HepG2 (cell line): Measurements from ENCODE around the gene EPS8. TPM values are rescaled to one million over a fixed set of nuclear protein-coding genes. Genes with fewer than 3 reads are reported as not detected.

Experiments used
- ARNT ChIP-seq: fragments of 450-650 bp; IDR thresholded peaks from 2 replicates; pipeline ENCODE4 v1.6.1; 2017
- BRCA1 ChIP-seq: sonication (generic); formaldehyde crosslinking; IDR thresholded peaks from 2 replicates; pipeline ENCODE4 v1.4.0; 2020; ENCODE audit warnings: missing genetic modification reagents
- ESRRA ChIP-seq: sonication (generic); formaldehyde crosslinking; IDR thresholded peaks from 2 replicates; pipeline ENCODE4 v1.5.1; 2020; ENCODE audit warnings: mild to moderate bottlenecking, low read depth, missing genetic modification reagents
- FOXO4 ChIP-seq: sonication (generic); formaldehyde crosslinking; conservative IDR thresholded peaks from 2 replicates; pipeline ENCODE4 v1.8.1; 2023; ENCODE audit warnings: missing genetic modification reagents
- GFI1 ChIP-seq: sonication (generic); formaldehyde crosslinking; IDR thresholded peaks from 2 replicates; pipeline ENCODE4 v1.5.0; 2020; ENCODE audit warnings: missing genetic modification reagents, mild to moderate bottlenecking, borderline replicate concordance
- HIC2 ChIP-seq: sonication (generic); formaldehyde crosslinking; IDR thresholded peaks from 2 replicates; pipeline ENCODE4 v1.9.0; 2022; ENCODE audit warnings: low read depth, missing genetic modification reagents
- NCOA1 ChIP-seq: sonication (generic); formaldehyde crosslinking; IDR thresholded peaks from 2 replicates; pipeline ENCODE4 v1.9.0; 2021; ENCODE audit warnings: missing genetic modification reagents
- NRL ChIP-seq: sonication (generic); formaldehyde crosslinking; IDR thresholded peaks from 2 replicates; pipeline ENCODE4 v1.5.0; 2020; ENCODE audit warnings: missing genetic modification reagents, mild to moderate bottlenecking, moderate library complexity, borderline replicate concordance
- SMAD9 ChIP-seq: sonication (generic); formaldehyde crosslinking; IDR thresholded peaks from 2 replicates; pipeline ENCODE4 v1.5.1; 2020; ENCODE audit warnings: mild to moderate bottlenecking, missing genetic modification reagents
- TOPORS ChIP-seq: sonication (generic); formaldehyde crosslinking; IDR thresholded peaks from 2 replicates; pipeline ENCODE4 v1.8.0; 2023; ENCODE audit warnings: mild to moderate bottlenecking, missing genetic modification reagents
- TRAFD1 ChIP-seq: sonication (generic); formaldehyde crosslinking; IDR thresholded peaks from 2 replicates; pipeline ENCODE4 v1.5.1; 2020; ENCODE audit warnings: missing genetic modification reagents, mild to moderate bottlenecking, borderline replicate concordance
- ZBTB4 ChIP-seq: sonication (generic); formaldehyde crosslinking; IDR thresholded peaks from 2 replicates; pipeline ENCODE4 v1.4.0; 2020; ENCODE audit warnings: missing genetic modification reagents, mild to moderate bottlenecking, borderline replicate concordance
- ZNF326 ChIP-seq: sonication (generic); formaldehyde crosslinking; IDR thresholded peaks from 2 replicates; pipeline ENCODE4 v1.4.0; 2020; ENCODE audit warnings: missing genetic modification reagents, borderline replicate concordance
- ZNF672 ChIP-seq: sonication (generic); formaldehyde crosslinking; IDR thresholded peaks from 2 replicates; pipeline ENCODE4 v1.8.1; 2022; ENCODE audit warnings: missing genetic modification reagents
- polyA plus RNA-seq, 8 experiments: library from polyadenylated mRNA; depleted of rRNA in 3 of 8; stranded (reverse) in 7 of 8; unstranded in 1 of 8; fragments of >200 nt; fragmentation: Illumina TruSeq in 4 of 8; extraction: Trizol in 4 of 8; gene quantifications; 2 replicates each; pipeline versions ENCODE4 v1.2.1 to v1.2.3, GENCODE V29; 2011 to 2016; ENCODE audit warnings: low read depth in 4 of 8, missing spikeins in 1 of 8, mixed read lengths in 1 of 8; ENCODE audit not compliant: insufficient read depth in 1 of 8
- total RNA-seq, 5 experiments: library from RNA; depleted of rRNA; stranded (reverse); fragments of >200 nt; fragmentation: Illumina TruSeq; extraction: Trizol; gene quantifications; 2 replicates each; pipeline ENCODE4 v1.2.3, GENCODE V29; 2016; ENCODE audit warnings: low read depth in 1 of 5
- TF ChIP-seq, protein P1 (sequence below): sonication (generic); formaldehyde crosslinking; IDR thresholded peaks from 2 replicates; pipeline ENCODE4 v1.4.0; 2020; ENCODE audit warnings: missing genetic modification reagents, borderline replicate concordance
- TF ChIP-seq, protein P2 (sequence below): sonication (generic); formaldehyde crosslinking; IDR thresholded peaks from 2 replicates; pipeline ENCODE4 v1.4.0; 2020; ENCODE audit warnings: missing genetic modification reagents

The EPS8 gene
- total and polyA plus RNA-seq, 2 of the 13 experiments (the other 11 are each of a cell fraction or from before 2014, with no cell fraction given): 37.1 to 43.4 TPM

GRCh38 chr12:15789220-15790171, at the start of gene EPS8 (continued):
- no peak for TF ChIP-seq SMAD9 (CRISPR knock-in tag)
- peak; percentile 77 for TF ChIP-seq ZBTB4 (CRISPR knock-in tag)
- TF ChIP-seq, protein P1, sequence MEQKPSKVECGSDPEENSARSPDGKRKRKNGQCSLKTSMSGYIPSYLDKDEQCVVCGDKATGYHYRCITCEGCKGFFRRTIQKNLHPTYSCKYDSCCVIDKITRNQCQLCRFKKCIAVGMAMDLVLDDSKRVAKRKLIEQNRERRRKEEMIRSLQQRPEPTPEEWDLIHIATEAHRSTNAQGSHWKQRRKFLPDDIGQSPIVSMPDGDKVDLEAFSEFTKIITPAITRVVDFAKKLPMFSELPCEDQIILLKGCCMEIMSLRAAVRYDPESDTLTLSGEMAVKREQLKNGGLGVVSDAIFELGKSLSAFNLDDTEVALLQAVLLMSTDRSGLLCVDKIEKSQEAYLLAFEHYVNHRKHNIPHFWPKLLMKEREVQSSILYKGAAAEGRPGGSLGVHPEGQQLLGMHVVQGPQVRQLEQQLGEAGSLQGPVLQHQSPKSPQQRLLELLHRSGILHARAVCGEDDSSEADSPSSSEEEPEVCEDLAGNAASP (CRISPR knock-in tag): peak; percentile 70; the same call in 1 of the 2 replicates
- no peak for TF ChIP-seq FOXO4 (CRISPR knock-in tag)
- no peak for TF ChIP-seq ZNF326 (CRISPR knock-in tag)
- TF ChIP-seq ARNT: no peak
- TF ChIP-seq TOPORS (CRISPR knock-in tag): peak; percentile 98
- TF ChIP-seq BRCA1 (CRISPR knock-in tag): peak; percentile 74; the same call in 1 of the 2 replicates
- TF ChIP-seq, protein P2, sequence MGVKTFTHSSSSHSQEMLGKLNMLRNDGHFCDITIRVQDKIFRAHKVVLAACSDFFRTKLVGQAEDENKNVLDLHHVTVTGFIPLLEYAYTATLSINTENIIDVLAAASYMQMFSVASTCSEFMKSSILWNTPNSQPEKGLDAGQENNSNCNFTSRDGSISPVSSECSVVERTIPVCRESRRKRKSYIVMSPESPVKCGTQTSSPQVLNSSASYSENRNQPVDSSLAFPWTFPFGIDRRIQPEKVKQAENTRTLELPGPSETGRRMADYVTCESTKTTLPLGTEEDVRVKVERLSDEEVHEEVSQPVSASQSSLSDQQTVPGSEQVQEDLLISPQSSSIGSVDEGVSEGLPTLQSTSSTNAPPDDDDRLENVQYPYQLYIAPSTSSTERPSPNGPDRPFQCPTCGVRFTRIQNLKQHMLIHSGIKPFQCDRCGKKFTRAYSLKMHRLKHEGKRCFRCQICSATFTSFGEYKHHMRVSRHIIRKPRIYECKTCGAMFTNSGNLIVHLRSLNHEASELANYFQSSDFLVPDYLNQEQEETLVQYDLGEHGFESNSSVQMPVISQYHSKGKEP: peak; percentile 19; the same call in 1 of the 2 replicates
- TF ChIP-seq NRL (CRISPR knock-in tag): peak; percentile 77; the same call in 1 of the 2 replicates
- TF ChIP-seq ESRRA (CRISPR knock-in tag): peak; percentile 67
- TF ChIP-seq TRAFD1 (CRISPR knock-in tag): peak; percentile 84; the same call in 1 of the 2 replicates
- peak; percentile 91; the same call in 1 of the 2 replicates for TF ChIP-seq ZNF672 (CRISPR knock-in tag)
- TF ChIP-seq NCOA1: 0 out of 2 replicates have a peak, but pooled peaks have one; percentile 43
- no peak for TF ChIP-seq GFI1
- peak; percentile 60 for TF ChIP-seq HIC2 (CRISPR knock-in tag)
